Testis (tissue), 3 donors: ENCODE results near the gene KBTBD12. TPM values are rescaled to one million over a fixed set of nuclear protein-coding genes. Genes with fewer than 3 reads are reported as not detected.
"Not testable (repeated sequence)": the region's sequence is repeated elsewhere in the genome, so short reads cannot be mapped to it uniquely, and the experiment has no call there.

Experiments used
- DNase-seq: peaks from one replicate; pipeline ENCODE4 v3.0.0-alpha.2; 2019
- H3K27ac ChIP-seq, 2 donors: fragments of 200-600 bp; sonication (generic); one replicate each; pipeline ENCODE4 v1.5.1; 2019
- H3K27me3 ChIP-seq: fragments of 200-600 bp; sonication (generic); one replicate; pipeline ENCODE4 v1.5.1; 2019
- H3K36me3 ChIP-seq: fragments of 200-600 bp; sonication (generic); one replicate; pipeline ENCODE4 v1.5.1; 2017; ENCODE audit warnings: low read depth; ENCODE audit errors: missing control alignments
- H3K4me1 ChIP-seq: fragments of 200-600 bp; sonication (generic); one replicate; pipeline ENCODE4 v1.5.1; 2019
- H3K4me3 ChIP-seq, 2 donors: fragments of 200-600 bp; sonication (generic); one replicate each; pipeline ENCODE4 v1.5.1; 2017 to 2019
- H3K9me3 ChIP-seq: fragments of 200-600 bp; sonication (generic); one replicate; pipeline ENCODE4 v1.5.1; 2017
- CTCF ChIP-seq, 3 experiments: fragments of 450-650 bp in 2 of 3; fragments of 200-600 bp in 1 of 3; sonication (generic) in 1 of 3; IDR thresholded peaks; one replicate each; pipeline ENCODE4 v1.5.1; 2016 to 2019; ENCODE audit warnings: antibody characterized with exemption in 3 of 3, mild to moderate bottlenecking in 2 of 3, moderate library complexity in 1 of 3
- POLR2A ChIP-seq: fragments of 450-650 bp; IDR thresholded peaks from one replicate; pipeline ENCODE4 v1.6.1; 2017; ENCODE audit warnings: antibody characterized with exemption, mild to moderate bottlenecking, moderate library complexity
- WGBS, 2 donors: methylation state at CpG; one replicate each; pipeline ENCODE4 v1.1.5; 2018; 5-methylcytosine and 5-hydroxymethylcytosine counted together
- intact Hi-C: fragments of 100-400 bp; cut with DNase I; formaldehyde crosslinking; loops from one replicate; pipeline ENCODE4 v1.15.1; 2023; ENCODE audit warnings: low total_unique reads
- polyA plus RNA-seq: library from polyadenylated mRNA; stranded (reverse); fragments of 350-450 nt; fragmentation: Illumina TruSeq; extraction: RNeasy Lipid Tissue Mini Kit (QIAGEN cat#74804); gene quantifications from one replicate; pipeline ENCODE4 v1.2.3, GENCODE V29; 2014; ENCODE audit warnings: low read depth, low replicate concordance; ENCODE audit not compliant: insufficient read depth
- total RNA-seq, 2 donors: library from RNA; depleted of rRNA; stranded (reverse); fragments of >200 nt; gene quantifications; one replicate each; pipeline ENCODE4 v1.2.3, GENCODE V29; 2016

Gene KBTBD12
- total and polyA plus RNA-seq, 3 donors from 2014 or later: 1.6 to 4.6 (median 2.7) TPM

GRCh38 chr3:127902486-127902885 is 12.5 kb upstream of the KBTBD12 start:
- Histone ChIP-seq H3K36me3 (no peaks in the 10 kb centered on the region), H3K9me3 (no peaks in the 10 kb centered on the region), H3K27ac (no peak overlapping the region), H3K4me1 (no peaks in the 10 kb centered on the region), H3K27me3 (no peaks in the 10 kb centered on the region), H3K4me3 (no peak overlapping the region)
- TF ChIP-seq CTCF (IDR thresholded peaks at IDR 0.05) (no peak), POLR2A (no peak)
- DNase-seq: no peak
- 89% methylated on average over 6 of the region's 6 CpGs for WGBS, 2 donors
- intact Hi-C loops: no loop called here

GRCh38 chr3:127903611-127904375 is 11.2 kb upstream of the KBTBD12 start:
- WGBS, 2 donors: 76% methylated on average over 6 of the region's 6 CpGs
- no peaks in the 10 kb centered on the region for H3K27me3 ChIP-seq
- no peak for DNase-seq
- intact Hi-C loops: no loop called here
- H3K4me3 ChIP-seq: no peak overlapping the region
- H3K36me3 ChIP-seq: no peaks in the 10 kb centered on the region
- H3K9me3 ChIP-seq: no peaks in the 10 kb centered on the region
- no peaks in the 10 kb centered on the region for H3K4me1 ChIP-seq
- H3K27ac ChIP-seq: no peak overlapping the region
- TF ChIP-seq POLR2A (no peak), CTCF (IDR thresholded peaks at IDR 0.05) (no peak)

- no peaks in the 10 kb centered on the region for H3K27me3 ChIP-seq
Measured at GRCh38 chr3:127905556-127905955, 9.5 kb upstream of the KBTBD12 start.

GRCh38 chr3:127906653-127907052 is 8.4 kb upstream of the KBTBD12 start:
- H3K4me3 ChIP-seq, H3K27me3 ChIP-seq, H3K9me3 ChIP-seq, H3K27ac ChIP-seq, DNase-seq, H3K4me1 ChIP-seq, intact Hi-C loops, H3K36me3 ChIP-seq: not testable (repeated sequence)
- WGBS, 2 donors: 91 to 98% methylated on average over 3 of the region's 3 CpGs

More at GRCh38 chr3:127905556-127905955, 9.5 kb upstream of the KBTBD12 start:
- H3K4me1 ChIP-seq: no peaks in the 10 kb centered on the region
- no peaks in the 10 kb centered on the region for H3K36me3 ChIP-seq
- H3K27ac ChIP-seq: no peak overlapping the region
- no peak overlapping the region for H3K4me3 ChIP-seq
- intact Hi-C loops: no loop called here
- no peak for DNase-seq
- TF ChIP-seq POLR2A: no peak
- TF ChIP-seq CTCF (IDR thresholded peaks at IDR 0.05): no peak
- no peaks in the 10 kb centered on the region for H3K9me3 ChIP-seq
- 61% methylated on average over 3 of the region's 3 CpGs for WGBS, 2 donors

- Histone ChIP-seq H3K9me3 (no peaks in the 10 kb centered on the region), H3K27ac (no peak overlapping the region), H3K36me3 (no peaks in the 10 kb centered on the region), H3K4me1 (peaks cover 9% of the 10 kb centered on the region), H3K4me3 (no peak overlapping the region), H3K27me3 (no peaks in the 10 kb centered on the region)
- intact Hi-C loops: no loop called here
- no peak for TF ChIP-seq CTCF (IDR thresholded peaks at IDR 0.05)
- TF ChIP-seq POLR2A: no peak
- WGBS, 2 donors: 82 to 87% methylated on average over 4 of the region's 4 CpGs
- DNase-seq: no peak
Measured at GRCh38 chr3:127908202-127908601, 6.8 kb upstream of the KBTBD12 start.
